K562 (cell line): Measurements from ENCODE around the gene TRIM26. TPM values are rescaled to one million over a fixed set of nuclear protein-coding genes. Genes with fewer than 3 reads are reported as not detected.

Source experiments
- ATAC-seq: fragments of 200-7000 bp; cut with Tn5 transposase; 3 replicates; pipeline ENCODE4 v1.9.1; 2020; ENCODE audit warnings: moderate library complexity
- BruUV-seq: library from RNA; stranded (reverse); fragments of 400-500 nt; replicated peaks from 2 replicates; lab custom pipeline; 2021; lab: Mats Ljungman, UMichigan
- CTCF ChIA-PET: fragments of 300-600 bp; formaldehyde crosslinking; extraction: SDS; loops from one replicate; lab custom pipeline; 2021; ENCODE audit warnings: low intra/inter-chr PET ratio; lab: Yijun Ruan, JAX
- POLR2A ChIA-PET: fragments of 300-600, 350-650 bp; sonication (Branson Sonifier 250); formaldehyde crosslinking; extraction: SDS; loops from one replicate; lab custom pipeline; 2021; ENCODE audit warnings: antibody characterized with exemption, inconsistent platforms; lab: Yijun Ruan, JAX
- DNase-seq, 4 experiments: peaks; one replicate each; pipeline versions ENCODE4 v3.0.0 to v3.0.0-alpha.2; 2011 to 2018; ENCODE audit warnings: low spot score in 3 of 4, mixed read lengths in 3 of 4; ENCODE audit errors: extremely low read depth in 1 of 4
- FAIRE-seq: peaks from 2 replicates; lab custom pipeline; 2011; peaks lifted over from hg19 to GRCh38; lab: Jason Lieb, UNC
- H2AFZ ChIP-seq: 2 replicates; pipeline ENCODE4 v1.6.0; 2011; ENCODE audit warnings: low read depth, low read length, control low read depth, inconsistent platforms
- H3K27ac ChIP-seq: fragments of 200-600 bp; 3 replicates; pipeline ENCODE4 v1.8.0; 2011; ENCODE audit warnings: low read depth, mild to moderate bottlenecking, control low read depth, inconsistent platforms, low read length, moderate library complexity, mixed read lengths; ENCODE audit errors: extremely low read depth
- H3K27me3 ChIP-seq, 2 experiments: fragments of 300-600 bp in 1 of 2; 2 replicates in 1 of 2; 3 replicates in 1 of 2; pipeline versions ENCODE4 v1.6.0 to v1.8.0; 2011; ENCODE audit warnings: inconsistent platforms in 2 of 2, low read length in 2 of 2, mild to moderate bottlenecking in 1 of 2, mixed read lengths in 1 of 2, moderate library complexity in 1 of 2; ENCODE audit not compliant: control insufficient read depth in 2 of 2, insufficient read depth in 2 of 2
- H3K36me3 ChIP-seq: fragments of 300-600 bp; 3 replicates; pipeline ENCODE4 v1.8.0; 2011; ENCODE audit warnings: mild to moderate bottlenecking, low read length, inconsistent platforms; ENCODE audit not compliant: control insufficient read depth, insufficient read depth
- H3K4me1 ChIP-seq, 2 experiments: fragments of 200-600 bp in 1 of 2; replicated peaks in 1 of 2; 2 replicates in 1 of 2; 3 replicates in 1 of 2; pipeline versions ENCODE4 v1.5.1 to v1.8.0; 2011; ENCODE audit warnings: inconsistent platforms in 2 of 2, low read length in 2 of 2, mild to moderate bottlenecking in 1 of 2, mixed read lengths in 1 of 2, moderate library complexity in 1 of 2; ENCODE audit not compliant: control insufficient read depth in 2 of 2, insufficient read depth in 2 of 2
- H3K4me2 ChIP-seq: 2 replicates; pipeline ENCODE4 v1.6.1; 2011; ENCODE audit warnings: low read length, control low read depth, inconsistent platforms, mixed read lengths; ENCODE audit not compliant: insufficient read depth
- H3K4me3 ChIP-seq: fragments of 200-600 bp; sonication (generic), shearing (Covaris generic); 2 replicates; pipeline ENCODE4 v1.5.1; 2016; ENCODE audit warnings: control low read depth, inconsistent platforms
- H3K79me2 ChIP-seq: fragments of 200-600 bp; 3 replicates; pipeline ENCODE4 v1.8.0; 2011; ENCODE audit warnings: low read length, inconsistent platforms; ENCODE audit not compliant: control insufficient read depth, insufficient read depth
- H3K9ac ChIP-seq, 2 experiments: 2 replicates each; pipeline versions ENCODE4 v1.6.0 to v1.6.1; 2011; ENCODE audit warnings: low read depth in 2 of 2, low read length in 2 of 2, control low read depth in 1 of 2, inconsistent platforms in 1 of 2, mild to moderate bottlenecking in 1 of 2, mixed read lengths in 1 of 2; ENCODE audit not compliant: insufficient read depth in 1 of 2
- H3K9me1 ChIP-seq: one replicate; pipeline ENCODE4 v1.6.0; 2011; ENCODE audit warnings: inconsistent platforms, mild to moderate bottlenecking, low read length, moderate library complexity; ENCODE audit not compliant: control insufficient read depth, insufficient read depth
- H3K9me3 ChIP-seq: replicated peaks from 2 replicates; pipeline ENCODE4 v1.5.1; 2011; ENCODE audit warnings: low read depth, low read length, inconsistent platforms; ENCODE audit not compliant: control insufficient read depth, insufficient read depth
- H4K20me1 ChIP-seq: replicated peaks from 2 replicates; pipeline ENCODE4 v1.6.1; 2011; ENCODE audit warnings: low read length, inconsistent platforms, mixed read lengths; ENCODE audit not compliant: control insufficient read depth, insufficient read depth
- ADNP ChIP-seq: fragments of 200-800 bp; sonication (Bioruptor generic); IDR thresholded peaks from 2 replicates; pipeline ENCODE4 v1.6.1; 2016; ENCODE audit warnings: missing genetic modification characterization, missing compliant biosample characterization
- CTCFL ChIP-seq: IDR thresholded peaks from 2 replicates; pipeline ENCODE4 v1.6.1; 2011; ENCODE audit warnings: borderline replicate concordance, low read depth, mild to moderate bottlenecking, moderate library complexity, low read length; ENCODE audit not compliant: insufficient read depth, poor library complexity, severe bottlenecking
- ERF ChIP-seq: fragments of 450-650 bp; formaldehyde crosslinking; IDR thresholded peaks from 2 replicates; pipeline ENCODE4 v1.4.0; 2020; ENCODE audit warnings: mild to moderate bottlenecking, mixed read lengths
- FOSL1 ChIP-seq: fragments of 200-800 bp; sonication (Bioruptor generic); conservative IDR thresholded peaks from 2 replicates; pipeline ENCODE4 v1.6.1; 2016; ENCODE audit warnings: missing genetic modification characterization, missing compliant biosample characterization
- MIER1 ChIP-seq: fragments of 450-650 bp; IDR thresholded peaks from 2 replicates; pipeline ENCODE4 v1.6.1; 2016; ENCODE audit warnings: antibody characterized with exemption, mild to moderate bottlenecking, low read depth
- NR4A1 ChIP-seq, 2 experiments: fragments of 250-450 bp in 1 of 2; fragments of 450-650 bp in 1 of 2; sonication (Bioruptor Pico) in 1 of 2; IDR thresholded peaks; 2 replicates each; pipeline versions ENCODE4 v1.4.0 to v1.6.1; 2016 to 2020; ENCODE audit warnings: mild to moderate bottlenecking in 2 of 2, missing compliant biosample characterization in 1 of 2, missing genetic modification characterization in 1 of 2, moderate library complexity in 1 of 2
- PHB ChIP-seq: fragments of 250-450 bp; sonication (Bioruptor Pico); IDR thresholded peaks from 2 replicates; pipeline ENCODE4 v1.5.0; 2021
- TGIF2 ChIP-seq: sonication (generic); formaldehyde crosslinking; IDR thresholded peaks from 2 replicates; pipeline ENCODE4 v1.8.1; 2022; ENCODE audit warnings: mild to moderate bottlenecking, missing genetic modification reagents, moderate library complexity
- U2AF1 ChIP-seq: fragments of 200-400 bp; formaldehyde crosslinking; optimal IDR thresholded peaks from 2 replicates; pipeline ENCODE3; 2017; ENCODE audit warnings: mild to moderate bottlenecking, low read depth, low read length, moderate library complexity
- ZHX1 ChIP-seq: fragments of 150-350 bp; conservative IDR thresholded peaks from 2 replicates; pipeline ENCODE4 v1.6.1; 2014; ENCODE audit warnings: low read length
- WGBS: fragments of 100-300 bp; shearing (Covaris generic); methylation state at CpG from one replicate; pipeline ENCODE4 v1.1.6; 2016; ENCODE audit warnings: low coverage, mixed read lengths; ENCODE audit not compliant: insufficient coverage; ENCODE audit errors: missing lambda C conversion rate; 5-methylcytosine and 5-hydroxymethylcytosine counted together
- in situ Hi-C: fragments of 300-500 bp; cut with MboI; formaldehyde crosslinking; loops from 4 replicates; pipeline ENCODE4 v1.15.0; 2018; ENCODE audit warnings: inconsistent platforms, mixed read lengths
- intact Hi-C: fragments of 100-400 bp; cut with micrococcal nuclease; formaldehyde crosslinking; loops from 2 replicates; pipeline ENCODE4 v1.14.2; 2022
- polyA plus RNA-seq, 8 experiments: library from polyadenylated mRNA; depleted of rRNA in 4 of 8; stranded (reverse) in 5 of 8; unstranded in 3 of 8; fragments of >200 nt; fragmentation: Nextera tagmentation in 2 of 8; fragmentation: Illumina TruSeq in 1 of 8; extraction: Ambion mirVana in 2 of 8; extraction: Trizol in 1 of 8; gene quantifications; 2 replicates each; pipeline versions ENCODE4 v1.2.1 to v1.2.3, GENCODE V29; 2011 to 2014; ENCODE audit warnings: inconsistent platforms in 1 of 8, missing spikeins in 1 of 8
- total RNA-seq, 7 experiments: library from RNA; depleted of rRNA in 6 of 7; stranded (reverse); fragments of >200 nt in 6 of 7; fragmentation: Illumina TruSeq in 2 of 7; extraction: Trizol in 2 of 7; gene quantifications; 2 replicates each; pipeline versions ENCODE4 v1.2.1 to v1.2.3, GENCODE V29; 2011 to 2021; ENCODE audit warnings: low replicate concordance in 1 of 7

TRIM26 gene
- total and polyA plus RNA-seq, 9 of the 15 experiments (the other 6 are each of a cell fraction or from before 2014, with no cell fraction given): 0.80 to 5.0 (median 2.8) TPM

- no peak for ATAC-seq
- TF ChIP-seq MIER1 (no peak), NR4A1 (CRISPR knock-in tag; IDR thresholded peaks at IDR 0.05) (no peak), NR4A1 (tag; IDR thresholded peaks at IDR 0.05) (no peak), PHB (no peak), FOSL1 (no peak), ADNP (tag) (no peak), ERF (CRISPR knock-in tag) (no peak), ZHX1 (no peak), U2AF1 (no peak), CTCFL (no peak), TGIF2 (CRISPR knock-in tag) (no peak)
Measured at GRCh38 chr6:30206152-30206551, 7.1 kb downstream of the TRIM26 start.

More at GRCh38 chr6:30206152-30206551, 7.1 kb downstream of the TRIM26 start:
- Histone ChIP-seq H3K27me3 (peaks cover 12 to 31% of the 10 kb centered on the region in 2 experiments; a peak in 4 of 5 replicates), H3K36me3 (no peaks in the 10 kb centered on the region), H3K79me2 (no peaks in the 10 kb centered on the region), H2AFZ (no peak overlapping the region), H3K27ac (no peak overlapping the region), H3K4me2 (no peak overlapping the region), H3K9me1 (no peaks in the 10 kb centered on the region), H3K9ac (peak overlapping the region in 1 of 2 experiments; percentile 52; a peak in 1 of 4 replicates), H4K20me1 (no peaks in the 10 kb centered on the region), H3K4me3 (no peak overlapping the region), H3K4me1 (no peaks in the 10 kb centered on the region), H3K9me3 (no peaks in the 10 kb centered on the region)
- no TSS peak for BruUV-seq
- in situ Hi-C loops: no loop called here
- ChIA-PET POLR2A (interaction anchor here (0.5 to 0.6 kb wide), 2 partner anchors 19 to 200 kb away, joined by 3 to 5 read pairs; no protein-coding TSS in a partner anchor), CTCF (no interaction called here)
- FAIRE-seq: no peak
- no peak for DNase-seq
- intact Hi-C loops: no loop called here
- 4% methylated on average over 7 of the region's 7 CpGs for WGBS
